ENCODE measurements around the gene JARID2. TPM values are rescaled to one million over a fixed set of nuclear protein-coding genes. Genes with fewer than 3 reads are reported as not detected.

JARID2 gene
- total RNA-seq, 1 experiment from 2014 or later: 23.6 TPM

GRCh38 chr6:15359335-15359862 lies 113.5 kb downstream of the JARID2 start:
- H3K9me3 ChIP-seq (ENCODE audit: control insufficient read depth in 1 of 2, insufficient read depth in 1 of 2, low read depth in 1 of 2, low read length in 2 of 2): no peaks in the 10 kb centered on the region
- no peaks in the 10 kb centered on the region for H4K20me1 ChIP-seq (ENCODE audit: insufficient read depth)
- no peaks in the 10 kb centered on the region for H3K36me3 ChIP-seq (ENCODE audit: control insufficient read depth in 1 of 2, insufficient read depth in 2 of 2, low read length in 2 of 2)
- BruUV-seq (replicated peaks): no TSS peak
- peaks cover 83% of the 10 kb centered on the region for H3K79me2 ChIP-seq (ENCODE audit: insufficient read depth, low read length)
- ChIA-PET POLR2A (no interaction called here), CTCF (no interaction called here), RAD21 (ENCODE audit: low non-redundant PET in 1 of 2, low total read pairs in 2 of 2, uncharacterized antibody in 2 of 2, unreplicated experiment in 2 of 2) (no interaction called here)
- no peak overlapping the region for H3K27ac ChIP-seq (ENCODE audit: low read depth, low read length)
- no peaks in the 10 kb centered on the region for H3K9me2 ChIP-seq (ENCODE audit: insufficient read depth)
- no peak overlapping the region for H3K9ac ChIP-seq (ENCODE audit: low read length)
- ATAC-seq (no peak), DNase-seq (ENCODE audit: low read depth, low spot score) (no peak)
- intact Hi-C loops (cut with micrococcal nuclease): no loop called here
- TF ChIP-seq POLR2AphosphoS5 (IDR thresholded peaks at IDR 0.05; ENCODE audit: low read depth, low read length) (no peak), MAX (IDR thresholded peaks at IDR 0.05) (no peak), REST (IDR thresholded peaks at IDR 0.05; ENCODE audit: low read depth) (no peak), CBX3 (IDR thresholded peaks at IDR 0.05; ENCODE audit: low read depth) (no peak), SRF (IDR thresholded peaks at IDR 0.05; ENCODE audit: low read depth) (no peak), CEBPB (IDR thresholded peaks at IDR 0.05; ENCODE audit: low read depth) (no peak), RAD21 (IDR thresholded peaks at IDR 0.05; ENCODE audit: low read depth) (no peak), POLR2A (IDR thresholded peaks at IDR 0.05; ENCODE audit: borderline replicate concordance, extremely low read depth, insufficient read depth, insufficient read length) (no peak), SIN3A (IDR thresholded peaks at IDR 0.05; ENCODE audit: low read depth) (no peak), ZNF274 (IDR thresholded peaks at IDR 0.05; ENCODE audit: low read depth, low read length) (no peak), ZBTB33 (IDR thresholded peaks at IDR 0.05; ENCODE audit: extremely low read depth, insufficient replicate concordance, low read length) (no peak), ELF1 (IDR thresholded peaks at IDR 0.05; ENCODE audit: borderline replicate concordance, low read depth) (no peak), JUND (IDR thresholded peaks at IDR 0.05) (no peak), ZFX (IDR thresholded peaks at IDR 0.05) (no peak), EZH2phosphoT487 (IDR thresholded peaks at IDR 0.05; ENCODE audit: borderline replicate concordance) (no peak), FOSL1 (IDR thresholded peaks at IDR 0.05; ENCODE audit: low read depth) (no peak), EZH2 (IDR thresholded peaks at IDR 0.05) (no peak), SP1 (IDR thresholded peaks at IDR 0.05; ENCODE audit: low read depth) (no peak), TCF7L2 (IDR thresholded peaks at IDR 0.05; ENCODE audit: borderline replicate concordance, extremely low read depth, insufficient read depth, insufficient read length) (no peak), ATF3 (IDR thresholded peaks at IDR 0.05) (no peak)
- no peak overlapping the region for H2AFZ ChIP-seq (ENCODE audit: low read depth, low read length, poor library complexity, severe bottlenecking)
- peaks cover 0 to 18% of the 10 kb centered on the region in 2 experiments; a peak in 1 of 4 replicates for H3K4me1 ChIP-seq (ENCODE audit: control insufficient read depth in 1 of 2, insufficient read depth in 2 of 2, low read length in 2 of 2)
- H3K27me3 ChIP-seq (ENCODE audit: insufficient read depth, low read length): no peaks in the 10 kb centered on the region
- no peak overlapping the region for H3K4me3 ChIP-seq (replicated peaks in 1 of 2; ENCODE audit: low read depth in 1 of 2, low read length in 2 of 2)
- peak overlapping the region; percentile 35 for H3K4me2 ChIP-seq (ENCODE audit: low read length)
